ENCODE results near the gene PRRT3. TPM values are rescaled to one million over a fixed set of nuclear protein-coding genes. Genes with fewer than 3 reads are reported as not detected.
"Not testable (repeated sequence)": the region's sequence is repeated elsewhere in the genome, so short reads cannot be mapped to it uniquely, and the experiment has no call there.

The PRRT3 gene
- total and polyA plus RNA-seq, 2 of the 8 experiments (the other 6 are each of a cell fraction or from before 2014, with no cell fraction given), result 9.0 to 9.2 TPM

DNA sequence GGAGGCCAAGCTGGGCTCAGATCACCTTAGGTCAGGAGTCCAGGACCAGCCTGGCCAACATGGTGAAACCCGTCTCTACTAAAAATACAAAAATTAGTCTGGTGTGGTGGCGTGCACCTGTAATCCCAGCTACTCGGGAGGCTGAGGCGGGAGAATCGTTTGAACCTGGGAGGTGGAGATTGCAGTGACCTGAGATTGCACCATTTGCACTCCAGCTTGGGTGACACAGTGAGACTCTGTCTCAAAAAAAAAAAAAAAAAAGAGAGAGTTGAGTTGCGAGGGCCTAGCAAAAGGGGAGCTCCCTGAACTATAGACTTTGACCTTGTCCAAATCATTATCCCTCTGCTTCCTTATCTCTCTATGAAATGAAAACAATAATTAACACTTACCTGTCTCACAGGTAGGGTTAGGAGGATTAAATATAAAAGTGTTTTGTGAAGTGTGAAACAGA lies 51.2 kb downstream of the PRRT3 start:
- not testable (repeated sequence) for H3K4ac ChIP-seq (replicated peaks; ENCODE audit: insufficient read length, low read depth, low read length); H2AFZ ChIP-seq (ENCODE audit: low read length); H4K91ac ChIP-seq (replicated peaks; ENCODE audit: insufficient read length, low read length); H3K79me2 ChIP-seq (ENCODE audit: control insufficient read depth in 1 of 2, insufficient read depth in 2 of 2, low read length in 2 of 2); H2BK20ac ChIP-seq (ENCODE audit: low read length); H2BK5ac ChIP-seq (ENCODE audit: low read depth, low read length); DNase-seq (ENCODE audit: low read depth in 1 of 2, low spot score in 2 of 2); H2BK120ac ChIP-seq (replicated peaks; ENCODE audit: low read depth, low read length); H3K23ac ChIP-seq (ENCODE audit: insufficient read length); H3K9ac ChIP-seq (replicated peaks in 1 of 4; ENCODE audit: extremely low read depth in 1 of 4, low read depth in 3 of 4, low read length in 3 of 4); H2BK12ac ChIP-seq (ENCODE audit: low read depth, low read length); H3K23me2 ChIP-seq (ENCODE audit: low read depth, low read length); H3K27ac ChIP-seq (ENCODE audit: low read depth, low read length); H4K8ac ChIP-seq (ENCODE audit: extremely low read depth, insufficient read depth, low read length); H3K14ac ChIP-seq (ENCODE audit: insufficient read length); H2BK15ac ChIP-seq (ENCODE audit: low read length); H4K20me1 ChIP-seq (replicated peaks in 1 of 2; ENCODE audit: control insufficient read depth in 1 of 2, insufficient read depth in 2 of 2, low read length in 2 of 2); H3K27me3 ChIP-seq (replicated peaks in 1 of 4; ENCODE audit: control insufficient read depth in 3 of 4, extremely low read depth in 1 of 4, insufficient read depth in 3 of 4, low read length in 3 of 4); H3K36me3 ChIP-seq (ENCODE audit: control insufficient read depth in 2 of 4, insufficient read depth in 4 of 4, low read length in 3 of 4); H4K5ac ChIP-seq (ENCODE audit: insufficient read length, low read depth, low read length); H3K4me2 ChIP-seq (ENCODE audit: insufficient read depth in 1 of 2, low read depth in 2 of 2, low read length in 2 of 2); H3K9me3 ChIP-seq (ENCODE audit: insufficient read depth in 2 of 2, low read depth in 1 of 2, low read length in 1 of 2); H3K18ac ChIP-seq (ENCODE audit: extremely low read depth, low read length); H3K79me1 ChIP-seq (ENCODE audit: low read depth, low read length); FAIRE-seq; H3K4me3 ChIP-seq (ENCODE audit: extremely low read depth in 1 of 4, insufficient read depth in 2 of 4, low read depth in 3 of 4, low read length in 4 of 4); H3K56ac ChIP-seq (replicated peaks; ENCODE audit: insufficient read length, low read depth, low read length); H2AK5ac ChIP-seq (ENCODE audit: low read depth, low read length)
- WGBS, 2 experiments (ENCODE audit: extremely low coverage in 1 of 2, insufficient coverage in 1 of 2, insufficient read length in 1 of 2, insufficient replicate concordance in 2 of 2, low coverage in 1 of 2, low lambda C conversion rate in 2 of 2, missing lambda C conversion rate in 1 of 2), result 98% methylated on average over 6 of the region's 6 CpGs; no CpG with 5 or more reads in 1 of the 2 experiments
- ChIA-PET POLR2A (ENCODE audit: partially characterized antibody) (interaction anchor here (0.8 to 2.0 kb wide), 3 partner anchors 9 to 20 kb away, joined by 3 to 5 read pairs (median 5); no protein-coding TSS in a partner anchor), CTCF (ENCODE audit: partially characterized antibody) (interaction anchor here (1.0 to 2.0 kb wide), 4 partner anchors 26 to 80 kb away, joined by 3 to 5 read pairs (median 4); partner anchors contain the start of gene CRELD1)
- peaks cover 5 to 14% (median 11%) of the 10 kb centered on the region in 4 experiments for H3K4me1 ChIP-seq (replicated peaks in 1 of 4; ENCODE audit: control insufficient read depth in 3 of 4, insufficient read depth in 4 of 4, low read length in 3 of 4)

All from H1 (cell line).